Neural cell (in vitro differentiated cells): ENCODE data around the gene ACTN2.

Experiments used
- CTCF ChIP-seq: fragments of 450-650 bp; IDR thresholded peaks from 2 replicates; pipeline ENCODE4 v1.5.1; 2014; ENCODE audit warnings: antibody characterized with exemption, mild to moderate bottlenecking, moderate library complexity; ENCODE audit not compliant: poor library complexity, severe bottlenecking
- MXI1 ChIP-seq: fragments of 450-650 bp; conservative IDR thresholded peaks from 2 replicates; pipeline ENCODE4 v1.6.1; 2014; ENCODE audit warnings: antibody characterized with exemption, mild to moderate bottlenecking; ENCODE audit not compliant: poor library complexity, severe bottlenecking
- POLR2AphosphoS5 ChIP-seq: IDR thresholded peaks from 2 replicates; pipeline ENCODE4 v1.6.1; 2012
- TF ChIP-seq, protein P1 (sequence below): IDR thresholded peaks from 2 replicates; pipeline ENCODE4 v1.6.1; 2012; ENCODE audit warnings: borderline replicate concordance

- TF ChIP-seq, protein P1, sequence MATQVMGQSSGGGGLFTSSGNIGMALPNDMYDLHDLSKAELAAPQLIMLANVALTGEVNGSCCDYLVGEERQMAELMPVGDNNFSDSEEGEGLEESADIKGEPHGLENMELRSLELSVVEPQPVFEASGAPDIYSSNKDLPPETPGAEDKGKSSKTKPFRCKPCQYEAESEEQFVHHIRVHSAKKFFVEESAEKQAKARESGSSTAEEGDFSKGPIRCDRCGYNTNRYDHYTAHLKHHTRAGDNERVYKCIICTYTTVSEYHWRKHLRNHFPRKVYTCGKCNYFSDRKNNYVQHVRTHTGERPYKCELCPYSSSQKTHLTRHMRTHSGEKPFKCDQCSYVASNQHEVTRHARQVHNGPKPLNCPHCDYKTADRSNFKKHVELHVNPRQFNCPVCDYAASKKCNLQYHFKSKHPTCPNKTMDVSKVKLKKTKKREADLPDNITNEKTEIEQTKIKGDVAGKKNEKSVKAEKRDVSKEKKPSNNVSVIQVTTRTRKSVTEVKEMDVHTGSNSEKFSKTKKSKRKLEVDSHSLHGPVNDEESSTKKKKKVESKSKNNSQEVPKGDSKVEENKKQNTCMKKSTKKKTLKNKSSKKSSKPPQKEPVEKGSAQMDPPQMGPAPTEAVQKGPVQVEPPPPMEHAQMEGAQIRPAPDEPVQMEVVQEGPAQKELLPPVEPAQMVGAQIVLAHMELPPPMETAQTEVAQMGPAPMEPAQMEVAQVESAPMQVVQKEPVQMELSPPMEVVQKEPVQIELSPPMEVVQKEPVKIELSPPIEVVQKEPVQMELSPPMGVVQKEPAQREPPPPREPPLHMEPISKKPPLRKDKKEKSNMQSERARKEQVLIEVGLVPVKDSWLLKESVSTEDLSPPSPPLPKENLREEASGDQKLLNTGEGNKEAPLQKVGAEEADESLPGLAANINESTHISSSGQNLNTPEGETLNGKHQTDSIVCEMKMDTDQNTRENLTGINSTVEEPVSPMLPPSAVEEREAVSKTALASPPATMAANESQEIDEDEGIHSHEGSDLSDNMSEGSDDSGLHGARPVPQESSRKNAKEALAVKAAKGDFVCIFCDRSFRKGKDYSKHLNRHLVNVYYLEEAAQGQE: no peak
- TF ChIP-seq POLR2AphosphoS5 (no peak), CTCF (no peak), MXI1 (no peak)
These were observed 42.5 kb downstream of the ACTN2 start for GRCh38 chr1:236728752-236729151.
